Neural progenitor cell (in vitro differentiated cells): ENCODE results near the gene COQ10B. TPM values are rescaled to one million over a fixed set of nuclear protein-coding genes. Genes with fewer than 3 reads are reported as not detected.

Source experiments
- DNase-seq: peaks from one replicate; pipeline ENCODE4 v3.0.0-alpha.2; 2016; ENCODE audit warnings: low spot score
- H2AFZ ChIP-seq: fragments of 200-600 bp; sonication (generic); replicated peaks from 2 replicates; pipeline ENCODE4 v1.6.1; 2016; ENCODE audit warnings: antibody characterized with exemption
- H3F3A ChIP-seq: fragments of 200-600 bp; sonication (generic); 2 replicates; pipeline ENCODE4 v1.6.1; 2016; ENCODE audit warnings: antibody characterized with exemption, low read depth
- H3K27ac ChIP-seq: fragments of 200-600 bp; sonication (generic); 2 replicates; pipeline ENCODE4 v1.5.1; 2016; ENCODE audit warnings: mild to moderate bottlenecking
- H3K27me3 ChIP-seq: fragments of 200-600 bp; sonication (generic); 2 replicates; pipeline ENCODE4 v1.6.1; 2016; ENCODE audit warnings: mild to moderate bottlenecking, moderate library complexity
- H3K36me3 ChIP-seq: fragments of 200-600 bp; sonication (generic); 2 replicates; pipeline ENCODE4 v1.5.1; 2016
- H3K4me1 ChIP-seq: fragments of 200-600 bp; sonication (generic); 2 replicates; pipeline ENCODE4 v1.6.1; 2016; ENCODE audit warnings: mixed run types
- H3K4me2 ChIP-seq: fragments of 200-600 bp; sonication (generic); 2 replicates; pipeline ENCODE4 v1.6.1; 2016
- H3K4me3 ChIP-seq: fragments of 200-600 bp; sonication (generic); 2 replicates; pipeline ENCODE4 v1.5.1; 2016
- H3K79me2 ChIP-seq: fragments of 200-600 bp; sonication (generic); 2 replicates; pipeline ENCODE4 v1.6.1; 2016; ENCODE audit warnings: low read depth
- H3K9ac ChIP-seq: fragments of 200-600 bp; sonication (generic); 2 replicates; pipeline ENCODE4 v1.6.1; 2016
- H3K9me3 ChIP-seq: fragments of 200-600 bp; sonication (generic); 2 replicates; pipeline ENCODE4 v1.5.1; 2016; ENCODE audit warnings: low read depth
- H4K20me1 ChIP-seq: fragments of 200-600 bp; sonication (generic); 2 replicates; pipeline ENCODE4 v1.6.1; 2016; ENCODE audit warnings: low read depth
- H3K27ac Mint-ChIP-seq: 3 replicates; pipeline ENCODE4 v1.8.0; 2021; ENCODE audit warnings: mixed read lengths
- H3K27me3 Mint-ChIP-seq: 2 replicates; pipeline ENCODE4 v1.8.0; 2022; ENCODE audit warnings: low read depth, mild to moderate bottlenecking, inconsistent platforms, moderate library complexity, mixed read lengths; ENCODE audit not compliant: insufficient read depth
- H3K36me3 Mint-ChIP-seq: 3 replicates; pipeline ENCODE4 v1.8.0; 2021; ENCODE audit warnings: mixed read lengths
- H3K4me1 Mint-ChIP-seq: 3 replicates; pipeline ENCODE4 v1.8.0; 2021; ENCODE audit warnings: mixed read lengths
- H3K4me3 Mint-ChIP-seq: 3 replicates; pipeline ENCODE4 v1.8.0; 2021; ENCODE audit warnings: mild to moderate bottlenecking, moderate library complexity, mixed read lengths
- H3K9me3 Mint-ChIP-seq: 3 replicates; pipeline ENCODE4 v1.8.0; 2020; ENCODE audit warnings: mixed read lengths
- EZH2 ChIP-seq: fragments of 200-600 bp; sonication (generic); IDR thresholded peaks from 2 replicates; pipeline ENCODE4 v1.6.1; 2017; ENCODE audit warnings: antibody characterized with exemption, mild to moderate bottlenecking, moderate library complexity
- EZH2phosphoT487 ChIP-seq: fragments of 200-600 bp; sonication (generic); IDR thresholded peaks from 2 replicates; pipeline ENCODE4 v1.6.1; 2017; ENCODE audit warnings: antibody characterized with exemption
- total RNA-seq: library from RNA; depleted of rRNA; stranded (reverse); fragments of >200 nt; gene quantifications from 2 replicates; pipeline ENCODE4 v1.2.3, GENCODE V29; 2015; ENCODE audit warnings: low replicate concordance
- TF ChIP-seq, protein P1 (sequence below): fragments of 200-600 bp; sonication (generic); IDR thresholded peaks from 2 replicates; pipeline ENCODE4 v1.5.1; 2017; ENCODE audit warnings: antibody characterized with exemption, mild to moderate bottlenecking

The COQ10B gene
- total RNA-seq, 1 donor from 2014 or later, result 20.1 TPM

DNA sequence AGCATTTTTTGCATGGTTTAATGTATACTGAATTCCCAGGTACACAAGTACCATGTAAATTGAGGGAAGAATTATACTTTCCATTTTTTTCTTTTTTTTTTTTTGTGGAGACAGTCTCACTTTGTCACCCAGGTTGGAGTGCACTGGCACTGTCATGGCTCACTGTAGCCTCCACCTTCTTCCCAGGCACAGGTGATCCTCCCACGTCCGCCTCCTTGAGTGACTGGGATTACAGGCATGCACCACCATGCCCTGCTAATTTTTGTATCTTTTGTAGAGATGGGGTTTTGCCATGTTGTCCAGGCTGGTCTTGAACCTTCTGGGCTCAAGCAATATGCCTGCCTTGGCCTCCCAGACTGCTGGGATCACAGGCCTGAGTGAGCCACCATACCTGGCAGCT lies 50.6 kb downstream of the COQ10B start:
- Mint-ChIP-seq H3K9me3 (no peaks in the 10 kb centered on the region), H3K4me3 (no peak overlapping the region)
- H3K4me1 ChIP-seq, result peaks cover 22% of the 10 kb centered on the region

DNA sequence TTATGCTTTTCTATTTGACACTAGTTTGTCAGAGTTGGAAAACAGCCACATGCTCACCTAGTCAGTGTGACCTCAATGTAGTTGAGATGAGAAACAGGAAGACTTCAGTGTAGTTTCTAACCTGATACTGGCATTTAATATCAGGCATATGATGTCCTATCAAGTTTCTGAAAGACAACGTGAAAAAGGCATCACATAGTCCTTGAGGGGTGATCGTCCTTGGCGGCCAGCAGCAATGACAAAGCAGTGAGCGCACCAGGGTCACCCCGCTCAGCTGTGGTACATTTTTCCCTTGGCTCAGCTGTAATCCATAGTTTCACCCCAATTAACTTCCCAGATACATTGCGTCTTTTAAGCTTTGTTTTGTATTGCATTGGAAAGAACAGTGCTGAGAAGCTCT lies 51.2 kb downstream of the COQ10B start:
- H3K36me3 Mint-ChIP-seq, result peaks cover 17% of the 10 kb centered on the region

More for the DNA sequence above, 50.6 kb downstream of the COQ10B start:
- Histone ChIP-seq H3K27me3 (no peaks in the 10 kb centered on the region), H4K20me1 (peaks cover 19% of the 10 kb centered on the region), H3K27ac (no peak overlapping the region), H2AFZ (no peak overlapping the region), H3K9ac (no peak overlapping the region), H3K36me3 (peaks cover 27% of the 10 kb centered on the region), H3K4me2 (no peak overlapping the region), H3F3A (peaks cover 27% of the 10 kb centered on the region), H3K79me2 (peaks cover 52% of the 10 kb centered on the region), H3K9me3 (no peaks in the 10 kb centered on the region), H3K4me3 (no peak overlapping the region)
- no peaks in the 10 kb centered on the region for H3K27me3 Mint-ChIP-seq
- peaks cover 17% of the 10 kb centered on the region for H3K36me3 Mint-ChIP-seq
- DNase-seq, result no peak
- no peak overlapping the region for H3K27ac Mint-ChIP-seq
- TF ChIP-seq, protein P1, sequence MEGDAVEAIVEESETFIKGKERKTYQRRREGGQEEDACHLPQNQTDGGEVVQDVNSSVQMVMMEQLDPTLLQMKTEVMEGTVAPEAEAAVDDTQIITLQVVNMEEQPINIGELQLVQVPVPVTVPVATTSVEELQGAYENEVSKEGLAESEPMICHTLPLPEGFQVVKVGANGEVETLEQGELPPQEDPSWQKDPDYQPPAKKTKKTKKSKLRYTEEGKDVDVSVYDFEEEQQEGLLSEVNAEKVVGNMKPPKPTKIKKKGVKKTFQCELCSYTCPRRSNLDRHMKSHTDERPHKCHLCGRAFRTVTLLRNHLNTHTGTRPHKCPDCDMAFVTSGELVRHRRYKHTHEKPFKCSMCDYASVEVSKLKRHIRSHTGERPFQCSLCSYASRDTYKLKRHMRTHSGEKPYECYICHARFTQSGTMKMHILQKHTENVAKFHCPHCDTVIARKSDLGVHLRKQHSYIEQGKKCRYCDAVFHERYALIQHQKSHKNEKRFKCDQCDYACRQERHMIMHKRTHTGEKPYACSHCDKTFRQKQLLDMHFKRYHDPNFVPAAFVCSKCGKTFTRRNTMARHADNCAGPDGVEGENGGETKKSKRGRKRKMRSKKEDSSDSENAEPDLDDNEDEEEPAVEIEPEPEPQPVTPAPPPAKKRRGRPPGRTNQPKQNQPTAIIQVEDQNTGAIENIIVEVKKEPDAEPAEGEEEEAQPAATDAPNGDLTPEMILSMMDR, result no peak
- TF ChIP-seq EZH2phosphoT487 (no peak), EZH2 (no peak)
- H3K4me1 Mint-ChIP-seq, result peaks cover 17% of the 10 kb centered on the region

DNA sequence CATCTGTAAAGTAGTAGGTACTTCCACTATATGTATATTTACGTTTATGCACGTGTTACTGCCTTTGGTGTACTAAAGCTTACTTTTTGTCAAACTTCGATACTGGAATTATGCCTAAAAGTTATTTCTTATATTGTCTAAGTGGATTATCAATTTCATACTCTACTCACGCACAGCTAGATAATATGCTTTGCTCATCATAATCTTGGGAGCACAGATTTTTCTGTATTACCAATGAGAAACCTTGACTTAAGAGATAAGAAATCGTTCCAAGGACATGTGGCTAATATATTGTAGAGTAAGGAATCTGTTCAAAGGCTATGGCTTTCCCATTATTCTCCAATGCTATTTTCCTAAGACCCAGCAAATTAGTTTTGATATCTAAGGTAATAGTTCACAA lies 53.3 kb downstream of the COQ10B start:
- Mint-ChIP-seq H3K27ac (no peak overlapping the region), H3K9me3 (no peaks in the 10 kb centered on the region), H3K36me3 (peaks cover 13% of the 10 kb centered on the region), H3K4me3 (no peak overlapping the region), H3K27me3 (peaks cover 2% of the 10 kb centered on the region), H3K4me1 (peaks cover 10% of the 10 kb centered on the region)
- Histone ChIP-seq H3K4me1 (peaks cover 13% of the 10 kb centered on the region), H3K4me2 (no peak overlapping the region), H3K9me3 (no peaks in the 10 kb centered on the region), H3K9ac (no peak overlapping the region), H2AFZ (no peak overlapping the region), H3K4me3 (no peak overlapping the region), H3K27ac (no peak overlapping the region), H3K27me3 (no peaks in the 10 kb centered on the region), H4K20me1 (peaks cover 7% of the 10 kb centered on the region), H3F3A (peaks cover 13% of the 10 kb centered on the region), H3K79me2 (peaks cover 32% of the 10 kb centered on the region), H3K36me3 (peaks cover 21% of the 10 kb centered on the region)
- no peak for DNase-seq
- TF ChIP-seq EZH2 (no peak), EZH2phosphoT487 (no peak)
- TF ChIP-seq, protein P1, result no peak

More for the DNA sequence above, 51.2 kb downstream of the COQ10B start:
- no peak overlapping the region for H3K4me2 ChIP-seq
- no peak for TF ChIP-seq EZH2
- TF ChIP-seq, protein P1, result no peak
- no peak for TF ChIP-seq EZH2phosphoT487
- peaks cover 22% of the 10 kb centered on the region for H3K4me1 ChIP-seq
- no peak overlapping the region for H3K27ac ChIP-seq
- no peaks in the 10 kb centered on the region for H3K27me3 ChIP-seq
- H3K9me3 ChIP-seq, result no peaks in the 10 kb centered on the region
- H3K9ac ChIP-seq, result no peak overlapping the region
- H3F3A ChIP-seq, result peaks cover 26% of the 10 kb centered on the region
- H2AFZ ChIP-seq, result no peak overlapping the region
- Mint-ChIP-seq H3K27me3 (no peaks in the 10 kb centered on the region), H3K4me3 (no peak overlapping the region), H3K4me1 (peaks cover 17% of the 10 kb centered on the region), H3K9me3 (no peaks in the 10 kb centered on the region), H3K27ac (no peak overlapping the region)
- peaks cover 27% of the 10 kb centered on the region for H3K36me3 ChIP-seq
- H3K4me3 ChIP-seq, result no peak overlapping the region
- DNase-seq, result no peak
- peaks cover 47% of the 10 kb centered on the region for H3K79me2 ChIP-seq
- H4K20me1 ChIP-seq, result peaks cover 16% of the 10 kb centered on the region
